SU-DHL-6 (cell line): ENCODE results near the gene UBAP1.

ENCODE experiments used
- H2AFZ ChIP-seq: fragments of 200-600 bp; sonication (generic); 2 replicates; pipeline ENCODE4 v1.6.1; 2014; ENCODE audit warnings: low read depth, mild to moderate bottlenecking, moderate library complexity, mixed read lengths, antibody characterized with exemption, low read length; ENCODE audit not compliant: severe bottlenecking
- H3F3A ChIP-seq: fragments of 200-600 bp; shearing (Covaris generic); 2 replicates; pipeline ENCODE4 v1.6.0; 2016; ENCODE audit warnings: antibody characterized with exemption, mild to moderate bottlenecking; ENCODE audit not compliant: insufficient read depth
- H3K27ac ChIP-seq: fragments of 200-600 bp; sonication (generic); 2 replicates; pipeline ENCODE4 v1.5.1; 2016; ENCODE audit warnings: low read depth, mild to moderate bottlenecking, low read length, moderate library complexity, mixed read lengths
- H3K27me3 ChIP-seq: fragments of 200-600 bp; sonication (generic), shearing (Covaris generic); 2 replicates; pipeline ENCODE4 v1.6.0; 2014; ENCODE audit warnings: mild to moderate bottlenecking, low read length
- H3K36me3 ChIP-seq: fragments of 200-600 bp; sonication (generic); 2 replicates; pipeline ENCODE4 v1.6.1; 2014; ENCODE audit warnings: mild to moderate bottlenecking, low read length, mixed read lengths
- H3K4me2 ChIP-seq: fragments of 300-600, 200-600 bp; shearing (Covaris generic), sonication (generic); 2 replicates; pipeline ENCODE4 v1.6.0; 2014; ENCODE audit warnings: low read length, low read depth, mild to moderate bottlenecking; ENCODE audit not compliant: poor library complexity, severe bottlenecking
- H3K4me3 ChIP-seq: fragments of 200-600 bp; sonication (generic); 2 replicates; pipeline ENCODE4 v1.5.1; 2014; ENCODE audit warnings: antibody characterized with exemption, low read length, mild to moderate bottlenecking, mixed read lengths; ENCODE audit not compliant: insufficient read depth, poor library complexity, severe bottlenecking
- H3K79me2 ChIP-seq: fragments of 200-600 bp; sonication (generic); 2 replicates; pipeline ENCODE4 v1.6.1; 2014; ENCODE audit warnings: mild to moderate bottlenecking, low read length, moderate library complexity; ENCODE audit not compliant: insufficient read depth
- H3K9ac ChIP-seq: fragments of 200-600 bp; sonication (generic); 2 replicates; pipeline ENCODE4 v1.7.0; 2014; ENCODE audit warnings: mild to moderate bottlenecking, low read length
- H3K9me2 ChIP-seq: fragments of 200-600 bp; sonication (generic); replicated peaks from 2 replicates; pipeline ENCODE4 v1.6.1; 2014; ENCODE audit warnings: low read length; ENCODE audit not compliant: insufficient read depth
- H3K9me3 ChIP-seq: fragments of 200-600 bp; sonication (generic); 2 replicates; pipeline ENCODE4 v1.6.1; 2014; ENCODE audit warnings: low read length, mixed read lengths; ENCODE audit not compliant: insufficient read depth
- H4K20me1 ChIP-seq: fragments of 200-600 bp; sonication (generic); 2 replicates; pipeline ENCODE4 v1.6.1; 2014; ENCODE audit warnings: low read depth, mild to moderate bottlenecking, antibody characterized with exemption, low read length, moderate library complexity, mixed read lengths
- EZH2phosphoT487 ChIP-seq: fragments of 200-600 bp; sonication (generic), shearing (Covaris generic); conservative IDR thresholded peaks from 2 replicates; pipeline ENCODE4 v1.6.1; 2018; ENCODE audit warnings: mild to moderate bottlenecking, antibody characterized with exemption, low read length, moderate library complexity, mixed read lengths
- TF ChIP-seq, protein P1 (sequence below): fragments of 200-600 bp; sonication (generic); IDR thresholded peaks from one replicate; pipeline ENCODE4 v1.5.1; 2017; ENCODE audit warnings: antibody characterized with exemption, mild to moderate bottlenecking, low read length, moderate library complexity; ENCODE audit not compliant: insufficient read depth, poor library complexity, severe bottlenecking

UBAP1 gene

DNA sequence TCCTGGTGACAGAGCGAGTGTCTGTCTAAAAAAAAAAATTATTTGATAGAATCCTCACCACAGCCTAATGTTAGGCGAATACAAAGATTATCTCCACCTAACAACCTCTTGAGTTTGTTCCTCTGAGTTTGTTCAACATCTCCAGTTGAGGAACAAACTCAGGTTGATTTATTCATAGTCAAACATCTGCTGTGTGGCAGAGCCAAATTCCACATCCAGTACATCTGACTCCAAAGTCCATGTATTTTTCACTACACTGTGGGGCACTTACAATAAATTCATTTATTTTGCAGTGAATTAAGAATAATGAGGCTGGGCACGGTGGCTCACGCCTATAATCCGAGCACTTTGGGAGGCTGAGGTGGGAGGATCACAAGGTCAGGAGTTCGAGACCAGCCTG lies 97.0 kb downstream of the UBAP1 start:
- H3K9me2 ChIP-seq, result no peaks in the 10 kb centered on the region
- H2AFZ ChIP-seq, result no peak overlapping the region
- no peak overlapping the region for H3K4me3 ChIP-seq
- no peaks in the 10 kb centered on the region for H3K27me3 ChIP-seq
- no peaks in the 10 kb centered on the region for H3F3A ChIP-seq
- no peaks in the 10 kb centered on the region for H3K79me2 ChIP-seq
- no peak overlapping the region for H3K27ac ChIP-seq
- no peak for TF ChIP-seq EZH2phosphoT487
- TF ChIP-seq, protein P1, sequence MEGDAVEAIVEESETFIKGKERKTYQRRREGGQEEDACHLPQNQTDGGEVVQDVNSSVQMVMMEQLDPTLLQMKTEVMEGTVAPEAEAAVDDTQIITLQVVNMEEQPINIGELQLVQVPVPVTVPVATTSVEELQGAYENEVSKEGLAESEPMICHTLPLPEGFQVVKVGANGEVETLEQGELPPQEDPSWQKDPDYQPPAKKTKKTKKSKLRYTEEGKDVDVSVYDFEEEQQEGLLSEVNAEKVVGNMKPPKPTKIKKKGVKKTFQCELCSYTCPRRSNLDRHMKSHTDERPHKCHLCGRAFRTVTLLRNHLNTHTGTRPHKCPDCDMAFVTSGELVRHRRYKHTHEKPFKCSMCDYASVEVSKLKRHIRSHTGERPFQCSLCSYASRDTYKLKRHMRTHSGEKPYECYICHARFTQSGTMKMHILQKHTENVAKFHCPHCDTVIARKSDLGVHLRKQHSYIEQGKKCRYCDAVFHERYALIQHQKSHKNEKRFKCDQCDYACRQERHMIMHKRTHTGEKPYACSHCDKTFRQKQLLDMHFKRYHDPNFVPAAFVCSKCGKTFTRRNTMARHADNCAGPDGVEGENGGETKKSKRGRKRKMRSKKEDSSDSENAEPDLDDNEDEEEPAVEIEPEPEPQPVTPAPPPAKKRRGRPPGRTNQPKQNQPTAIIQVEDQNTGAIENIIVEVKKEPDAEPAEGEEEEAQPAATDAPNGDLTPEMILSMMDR, result no peak
- no peak overlapping the region for H3K9ac ChIP-seq
- H4K20me1 ChIP-seq, result no peaks in the 10 kb centered on the region
- H3K9me3 ChIP-seq, result no peaks in the 10 kb centered on the region
- H3K4me2 ChIP-seq, result no peak overlapping the region
- no peaks in the 10 kb centered on the region for H3K36me3 ChIP-seq

DNA sequence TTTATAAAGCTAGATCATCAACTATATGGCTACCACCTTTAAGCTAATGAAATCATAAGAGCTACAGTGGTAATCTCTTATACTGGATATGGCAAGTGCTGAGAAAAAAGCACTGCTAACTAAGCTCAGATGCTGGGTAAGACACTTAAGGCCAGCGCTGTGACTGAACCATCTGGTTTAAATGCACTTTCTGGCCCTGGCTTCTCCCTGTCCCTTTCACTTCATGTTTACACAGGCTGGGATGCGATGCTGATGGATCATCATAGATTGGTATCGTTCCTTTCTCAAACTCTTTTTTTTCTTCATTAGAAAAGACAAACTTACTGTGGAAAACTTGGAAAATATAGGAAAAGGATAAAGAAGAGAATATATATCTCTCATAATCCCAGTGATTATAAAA lies 97.9 kb downstream of the UBAP1 start:
- no peaks in the 10 kb centered on the region for H3K9me2 ChIP-seq

DNA sequence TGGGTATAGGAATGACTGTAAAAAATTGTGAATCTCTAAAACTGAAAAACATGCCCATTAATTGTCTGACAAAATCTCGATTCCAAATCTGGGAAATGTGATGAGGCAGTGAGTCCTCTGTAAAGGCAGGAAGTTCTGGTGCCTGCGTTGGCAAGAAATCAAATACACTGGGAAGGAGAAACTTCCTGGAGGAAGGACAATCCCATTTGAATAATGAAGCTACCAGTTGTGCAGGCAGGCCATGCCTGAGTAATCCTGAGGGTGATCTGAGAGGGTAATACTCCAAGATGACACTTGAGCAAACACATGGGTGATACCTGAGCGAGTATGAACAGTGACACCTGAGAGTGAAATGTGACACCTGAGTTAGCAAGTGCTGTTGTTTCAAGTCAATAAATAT lies 100.6 kb downstream of the UBAP1 start:
- no peak overlapping the region for H3K9ac ChIP-seq
- no peak overlapping the region for H3K4me2 ChIP-seq
- H3F3A ChIP-seq, result no peaks in the 10 kb centered on the region
- TF ChIP-seq, protein P1, result no peak
- TF ChIP-seq EZH2phosphoT487, result no peak
- no peaks in the 10 kb centered on the region for H3K9me2 ChIP-seq
- H3K27me3 ChIP-seq, result no peaks in the 10 kb centered on the region
- no peak overlapping the region for H3K4me3 ChIP-seq
- H3K79me2 ChIP-seq, result no peaks in the 10 kb centered on the region
- no peak overlapping the region for H3K27ac ChIP-seq
- no peaks in the 10 kb centered on the region for H4K20me1 ChIP-seq
- no peaks in the 10 kb centered on the region for H3K9me3 ChIP-seq
- H3K36me3 ChIP-seq, result peaks cover 6% of the 10 kb centered on the region; the same call in 1 of the 2 replicates
- no peak overlapping the region for H2AFZ ChIP-seq

More for the DNA sequence above, 97.9 kb downstream of the UBAP1 start:
- H3K36me3 ChIP-seq, result no peaks in the 10 kb centered on the region
- H3K79me2 ChIP-seq, result no peaks in the 10 kb centered on the region
- no peaks in the 10 kb centered on the region for H4K20me1 ChIP-seq
- H3K27me3 ChIP-seq, result no peaks in the 10 kb centered on the region
- no peak overlapping the region for H3K9ac ChIP-seq
- TF ChIP-seq, protein P1, result no peak
- TF ChIP-seq EZH2phosphoT487, result no peak
- no peaks in the 10 kb centered on the region for H3F3A ChIP-seq
- no peak overlapping the region for H3K4me3 ChIP-seq
- no peaks in the 10 kb centered on the region for H3K9me3 ChIP-seq
- H2AFZ ChIP-seq, result no peak overlapping the region
- H3K27ac ChIP-seq, result no peak overlapping the region
- H3K4me2 ChIP-seq, result no peak overlapping the region
